HG02938 (cell line): ENCODE results near the gene FRMD5.

Source experiments
- ATAC-seq: cut with Tn5 transposase; IDR thresholded peaks from one replicate; pipeline ENCODE4 v1.9.1; 2021; ENCODE audit warnings: mild to moderate bottlenecking, moderate library complexity; ENCODE audit not compliant: unreplicated experiment

The FRMD5 gene

DNA sequence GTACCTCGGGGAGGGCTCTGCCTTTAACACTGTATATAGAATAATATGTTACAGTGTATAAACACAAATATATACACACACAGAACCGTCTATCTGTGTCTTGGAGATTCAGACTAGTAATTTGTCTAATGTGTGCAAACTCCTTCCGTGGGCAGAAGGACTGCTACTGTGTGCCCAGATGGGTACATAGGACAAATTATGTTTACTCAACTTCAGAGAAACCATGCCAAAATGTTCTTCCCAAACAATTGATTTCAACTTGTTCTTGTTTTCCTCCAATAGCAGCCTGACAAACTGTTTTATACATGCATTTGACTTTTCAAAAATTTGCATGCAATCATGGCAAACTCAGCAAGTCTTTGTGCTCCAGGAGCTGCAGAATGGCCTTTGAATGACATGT, 97.5 kb downstream of the FRMD5 start:
- no peak for ATAC-seq

DNA sequence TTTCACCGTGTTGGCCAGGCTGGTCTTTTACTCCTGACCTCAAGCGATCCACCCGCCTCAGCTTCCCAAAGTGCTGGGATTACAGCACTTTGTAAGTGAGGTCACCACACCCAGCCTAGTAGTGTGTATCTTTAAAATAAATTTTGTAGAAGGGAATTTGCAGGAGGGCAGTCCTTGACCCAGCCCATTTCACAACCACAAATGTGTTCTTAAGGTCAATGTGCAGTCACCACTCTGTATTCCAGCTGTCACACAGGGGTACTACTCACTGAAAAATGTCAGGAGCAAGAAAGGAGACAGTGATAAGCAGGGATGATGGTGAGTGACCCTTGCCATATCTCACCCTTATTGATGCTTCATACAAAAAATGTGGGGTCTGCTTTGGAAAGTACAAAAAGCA, 98.5 kb downstream of the FRMD5 start:
- no peak for ATAC-seq

DNA sequence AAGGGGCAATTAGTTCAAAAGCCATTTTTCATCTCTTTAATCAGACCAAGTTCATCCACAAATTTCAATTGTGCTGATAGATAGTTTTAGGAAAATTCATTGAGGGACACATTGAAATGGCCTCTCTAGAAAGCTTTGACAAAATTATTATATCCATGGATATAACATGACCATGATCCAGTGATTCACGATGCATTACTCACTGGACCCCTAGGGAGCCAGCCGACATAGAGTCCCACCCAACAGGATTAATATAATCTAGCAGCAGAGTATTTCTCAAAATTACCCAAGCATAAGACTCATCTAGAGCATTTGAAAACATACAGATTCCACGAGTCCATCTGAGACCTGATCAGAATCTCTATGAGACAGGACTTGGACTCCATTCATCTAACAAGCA, 100.3 kb downstream of the FRMD5 start:
- no peak for ATAC-seq

- ATAC-seq = no peak
Measured at GRCh38 chr15:44093836-44094235, 101.2 kb downstream of the FRMD5 start.

DNA sequence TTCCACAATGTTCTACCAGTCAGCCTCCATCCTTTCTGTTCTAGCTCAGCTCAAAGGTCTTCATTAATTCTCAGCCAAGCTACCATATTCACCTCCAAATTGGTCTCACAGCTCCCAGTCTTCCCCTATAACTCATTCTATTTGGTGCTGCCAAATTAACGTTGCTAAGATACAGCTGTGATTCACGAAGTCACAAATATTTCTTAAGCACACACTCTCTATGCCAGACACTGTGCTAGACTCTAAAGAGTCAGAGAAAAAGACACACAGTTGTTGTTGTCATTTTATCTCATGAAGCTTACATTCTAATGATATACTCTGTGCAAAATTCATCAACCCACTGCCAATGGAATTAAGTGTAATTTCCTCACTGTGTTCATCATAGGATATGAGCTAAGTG, 102.8 kb downstream of the FRMD5 start:
- no peak for ATAC-seq

GRCh38 chr15:44087578-44088465, 107.2 kb downstream of the FRMD5 start:
- ATAC-seq = no peak

DNA sequence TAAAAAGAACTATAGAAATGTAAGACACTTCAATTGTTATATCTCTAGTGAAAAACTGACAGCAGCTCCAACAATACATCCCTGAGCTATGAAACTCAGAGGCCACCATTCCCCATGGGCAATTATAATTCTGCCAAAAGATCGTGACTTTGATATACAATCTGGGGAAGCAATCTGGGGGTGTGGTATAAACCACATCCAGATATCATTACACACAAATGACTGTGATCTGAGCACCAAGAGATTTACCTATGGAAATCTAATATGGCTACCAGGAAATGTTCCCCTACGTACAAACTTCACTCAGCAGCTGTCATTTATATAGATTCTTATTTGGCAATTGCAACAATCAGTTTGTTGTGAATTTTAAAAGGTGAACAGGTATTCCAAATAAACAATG, 110.3 kb downstream of the FRMD5 start:
- no peak for ATAC-seq

- no peak for ATAC-seq
Measured at GRCh38 chr15:44084171-44084570, 110.9 kb downstream of the FRMD5 start.

- no peak for ATAC-seq
Measured at GRCh38 chr15:44082558-44083157, 112.4 kb downstream of the FRMD5 start.

DNA sequence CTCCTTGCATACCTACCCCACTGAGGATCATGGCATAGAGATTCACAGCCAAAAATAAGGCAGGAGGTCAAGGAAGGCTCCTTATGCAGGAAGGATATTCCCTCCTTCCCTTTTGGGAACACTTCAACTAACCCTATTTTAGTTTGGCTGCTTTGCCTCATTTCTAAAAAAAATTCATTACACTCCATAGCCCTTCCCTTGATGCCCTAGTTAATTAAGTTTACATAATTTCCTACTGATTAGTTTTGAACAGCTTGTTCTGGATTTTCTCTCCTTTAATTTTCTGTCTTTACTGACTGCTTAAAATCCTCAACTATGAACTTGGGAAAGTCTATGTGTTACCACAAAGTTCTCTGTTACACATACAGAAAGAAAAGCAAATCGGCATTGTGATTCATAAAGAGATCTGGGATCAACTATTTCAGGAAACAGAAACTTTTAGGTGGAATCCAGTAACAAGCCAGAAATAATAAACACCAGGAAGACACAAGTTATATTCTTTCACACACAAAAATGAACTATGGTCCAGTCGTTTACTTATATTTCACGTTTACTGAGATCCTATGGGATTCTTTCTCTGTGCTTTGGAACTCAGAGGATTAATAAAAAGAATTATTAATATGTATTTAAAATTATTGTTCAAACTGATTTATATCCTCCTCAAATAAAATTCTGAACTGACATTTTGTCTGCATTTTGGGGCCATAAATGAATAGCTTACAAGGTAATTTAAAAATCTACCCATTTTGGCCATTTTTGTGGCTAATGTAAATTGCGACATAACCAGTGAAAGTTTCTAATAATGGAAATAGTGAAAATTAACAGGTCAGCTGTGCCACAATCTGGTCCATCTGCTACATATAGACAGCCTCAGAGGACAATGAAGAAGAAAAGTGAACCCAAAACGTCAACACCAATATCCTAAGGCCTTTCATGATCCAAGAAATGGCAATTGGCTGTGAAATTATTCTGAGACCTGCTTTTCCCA, 113.8 kb downstream of the FRMD5 start:
- ATAC-seq = no peak

GRCh38 chr15:44075535-44075934, 119.5 kb downstream of the FRMD5 start:
- ATAC-seq = no peak

DNA sequence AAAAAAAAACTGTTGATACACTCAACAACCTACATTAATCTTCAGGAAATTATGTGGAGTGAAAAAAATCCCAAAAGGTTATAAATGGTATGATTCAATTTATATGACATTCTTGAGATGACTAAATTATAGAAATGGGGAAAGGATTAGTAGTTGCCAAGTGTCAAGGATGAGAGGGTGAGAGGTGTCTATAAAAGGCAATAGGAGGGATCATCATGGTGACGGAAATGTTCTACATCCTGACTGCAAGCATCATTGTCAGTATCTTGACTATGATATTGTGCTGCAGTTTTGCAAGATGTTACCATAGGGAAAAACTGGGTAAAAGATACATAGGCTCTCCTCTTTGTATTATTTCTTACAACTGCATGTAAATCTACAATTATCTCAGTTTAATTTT, 125.6 kb downstream of the FRMD5 start:
- ATAC-seq = no peak

GRCh38 chr15:44068347-44068746, 126.7 kb downstream of the FRMD5 start:
- no peak for ATAC-seq

- ATAC-seq = no peak
Measured at GRCh38 chr15:44066211-44066827, 128.8 kb downstream of the FRMD5 start.

DNA sequence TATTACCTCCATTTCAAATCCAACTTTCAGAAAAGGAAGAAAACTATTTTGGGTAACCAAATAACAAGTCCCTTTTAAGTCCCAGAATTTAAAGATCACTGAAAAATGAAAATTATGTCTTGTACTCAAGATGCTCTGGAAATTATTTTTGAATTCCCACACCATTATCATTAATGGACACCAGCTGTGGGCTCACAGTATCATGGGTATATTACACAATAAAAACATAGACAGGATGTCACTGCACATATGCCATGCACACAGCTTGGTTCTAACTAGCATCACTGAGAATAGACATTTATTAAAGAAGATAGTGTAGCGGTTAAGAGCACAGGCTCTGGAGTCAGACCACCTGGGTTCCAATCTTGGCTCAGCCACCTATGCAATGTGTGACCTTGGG, 130.4 kb downstream of the FRMD5 start:
- ATAC-seq = no peak

DNA sequence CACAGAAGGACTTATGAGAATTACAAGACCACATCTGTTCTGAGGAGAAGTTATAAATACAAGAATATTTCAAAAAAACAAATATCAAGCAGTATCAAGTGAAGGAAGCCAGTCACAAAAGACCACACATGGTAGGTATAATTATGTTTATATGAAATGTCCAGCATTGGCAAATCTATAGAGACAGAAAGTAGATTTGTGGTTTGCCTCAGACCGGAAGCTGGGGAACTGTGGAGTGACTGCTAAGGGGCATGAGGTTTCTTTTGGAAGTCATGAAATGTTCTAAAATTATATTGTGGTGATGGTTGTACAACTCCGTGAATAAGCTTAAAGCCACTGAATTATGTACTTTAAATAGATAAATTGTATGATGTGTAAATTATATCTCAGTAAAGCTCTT, 136.9 kb downstream of the FRMD5 start:
- no peak for ATAC-seq

DNA sequence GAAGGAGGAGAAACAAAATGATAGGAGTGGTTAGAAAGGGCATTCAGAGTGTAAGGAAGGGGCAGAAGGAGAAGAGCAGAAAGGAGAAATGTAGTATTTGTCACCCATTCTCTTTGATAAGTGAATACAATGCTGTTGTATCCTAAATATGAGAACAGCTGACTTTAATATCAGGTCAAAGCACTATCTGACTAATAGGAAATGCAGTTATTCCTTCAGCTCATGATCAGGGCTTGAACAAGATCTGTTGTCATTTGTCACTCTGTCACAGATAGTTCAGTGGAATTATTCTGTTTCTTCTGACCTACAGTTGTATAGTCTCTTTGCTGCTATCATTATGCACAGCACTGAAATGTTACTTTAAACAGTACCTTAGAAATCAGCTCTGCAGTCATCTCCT, 149.4 kb downstream of the FRMD5 start:
- no peak for ATAC-seq

- no peak for ATAC-seq
Measured at GRCh38 chr15:44045217-44045616, 149.9 kb downstream of the FRMD5 start.

DNA sequence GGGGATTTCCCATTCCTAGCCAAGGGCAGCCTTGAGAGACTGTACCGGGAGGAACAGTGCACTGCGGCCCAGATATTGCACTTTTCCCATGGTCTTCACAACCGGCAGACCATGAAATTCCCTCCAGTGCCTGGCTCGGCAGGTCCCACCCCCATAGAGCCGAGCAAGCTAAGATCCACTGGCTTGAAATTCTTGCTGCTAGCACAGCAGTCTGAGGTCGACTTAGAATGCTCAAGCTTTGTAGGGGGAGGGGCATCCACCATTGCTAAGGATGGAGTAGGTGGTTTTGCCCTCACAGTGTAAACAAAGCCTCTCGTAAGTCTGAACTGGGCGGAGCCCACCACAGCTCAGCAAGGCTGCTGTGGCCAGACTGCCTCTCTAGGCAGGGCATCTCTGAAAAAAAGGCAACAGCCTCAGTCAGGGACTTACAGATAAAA, 156.3 kb downstream of the FRMD5 start:
- ATAC-seq = no peak

DNA sequence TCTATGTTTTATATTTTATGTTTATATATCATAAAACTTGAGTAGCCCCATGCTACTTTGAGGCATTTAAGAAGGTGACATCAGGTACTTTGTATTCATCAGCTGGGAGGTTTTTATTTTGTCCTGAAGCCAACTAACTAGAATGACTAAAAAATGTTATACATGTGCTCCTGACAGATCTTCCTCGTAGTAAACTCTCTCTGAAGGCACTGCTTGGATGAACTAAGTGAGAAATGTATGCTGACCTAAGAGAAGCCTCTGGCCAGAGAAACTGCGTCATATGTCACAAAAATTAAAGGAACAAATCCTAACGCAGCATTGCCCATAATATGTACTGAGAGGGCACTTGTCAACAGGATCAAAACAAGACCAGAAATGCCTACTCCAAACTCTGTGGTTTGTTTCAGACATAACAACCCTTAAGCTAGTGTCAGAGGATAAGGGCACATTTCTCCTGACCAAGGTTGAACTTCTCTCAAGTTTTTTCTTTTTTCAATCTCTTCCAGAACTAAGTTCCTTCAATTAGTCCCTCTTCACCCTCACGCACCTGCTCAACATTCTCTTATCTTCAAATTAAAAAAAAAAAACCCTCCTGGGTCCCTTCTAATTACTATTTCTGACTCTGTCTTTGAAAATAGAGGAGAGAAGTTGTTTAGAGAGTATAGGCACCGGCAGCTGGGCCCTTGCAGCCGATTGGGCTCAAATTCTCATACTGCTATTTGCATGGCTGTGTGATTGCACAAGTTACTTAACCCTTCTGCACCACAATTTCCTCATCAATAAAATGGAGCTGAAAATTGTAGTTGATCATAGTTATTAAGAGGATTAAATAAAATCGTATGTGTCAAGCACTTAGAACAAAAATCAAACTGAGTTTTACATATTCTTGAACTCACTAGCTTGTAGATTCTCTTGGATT, 159.0 kb downstream of the FRMD5 start:
- no peak for ATAC-seq
